T-helper 2 cell treated with Interferon-gamma antibody and Interleukin-4, amounts not matched to agents 100 ng/mL and 5 ng/mL, for 36 hours (primary cell): Measurements from ENCODE around the gene PPP6R2. TPM values are rescaled to one million over a fixed set of nuclear protein-coding genes. Genes with fewer than 3 reads are reported as not detected.
"Not testable (repeated sequence)": the region's sequence is repeated elsewhere in the genome, so short reads cannot be mapped to it uniquely, and the experiment has no call there.

Experiments
- intact Hi-C: fragments of 100-400 bp; cut with micrococcal nuclease; formaldehyde crosslinking; loops from one replicate; pipeline ENCODE4 v1.15.1; 2023
- total RNA-seq: library from RNA; stranded (reverse); gene quantifications from 2 replicates; pipeline ENCODE4 v1.2.3, GENCODE V29; 2022

The PPP6R2 gene
- total RNA-seq, 1 donor from 2014 or later: 54.9 TPM

DNA sequence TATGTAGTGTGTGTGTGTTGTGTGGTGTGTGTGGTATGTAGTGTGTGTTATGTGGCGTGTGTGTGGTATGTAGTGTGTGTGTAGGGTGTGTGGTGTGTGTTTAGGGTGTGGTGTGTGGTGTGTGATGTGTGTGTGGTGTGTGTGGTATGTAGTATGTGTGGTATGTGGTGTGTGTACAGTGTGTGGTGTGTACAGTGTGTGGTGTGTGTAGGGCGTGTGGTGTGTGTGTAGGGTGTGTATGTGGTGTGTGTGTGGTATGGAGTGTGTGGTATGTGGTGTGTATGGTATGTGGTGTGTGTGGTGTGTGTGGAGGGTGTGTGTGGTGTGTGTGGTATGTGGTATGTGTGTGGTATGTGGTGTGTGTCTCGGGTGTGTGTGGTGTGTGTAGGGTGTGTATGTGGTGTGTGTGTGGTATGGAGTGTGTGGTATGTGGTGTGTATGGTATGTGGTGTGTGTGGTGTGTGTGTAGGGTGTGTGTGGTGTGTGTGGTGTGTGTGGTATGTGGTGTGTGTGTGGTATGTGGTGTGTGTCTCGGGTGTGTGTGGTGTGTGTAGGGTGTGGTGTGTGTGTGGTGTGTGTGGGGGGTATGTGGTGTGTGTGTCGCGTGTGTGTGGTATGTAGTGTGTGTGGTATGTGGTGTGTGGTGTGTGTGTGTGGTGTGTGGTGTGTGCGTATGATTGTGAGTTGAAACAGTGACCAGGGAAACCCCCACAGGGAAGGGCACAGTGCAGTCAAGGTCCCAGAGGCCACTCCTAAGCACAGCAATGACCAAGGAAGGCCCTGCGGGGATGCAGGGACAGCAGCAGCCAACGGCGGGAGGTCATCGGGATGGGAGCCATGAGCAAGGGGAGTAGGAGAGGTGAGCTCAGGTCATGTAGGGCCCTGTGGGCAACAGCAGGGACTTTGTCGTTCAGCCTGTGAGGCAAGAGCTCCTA lies 2.9 kb upstream of the PPP6R2 start:
- intact Hi-C loops: loop anchor here (5.0 kb wide), 2 partner anchors 132 to 282 kb away; no protein-coding TSS in a partner anchor

DNA sequence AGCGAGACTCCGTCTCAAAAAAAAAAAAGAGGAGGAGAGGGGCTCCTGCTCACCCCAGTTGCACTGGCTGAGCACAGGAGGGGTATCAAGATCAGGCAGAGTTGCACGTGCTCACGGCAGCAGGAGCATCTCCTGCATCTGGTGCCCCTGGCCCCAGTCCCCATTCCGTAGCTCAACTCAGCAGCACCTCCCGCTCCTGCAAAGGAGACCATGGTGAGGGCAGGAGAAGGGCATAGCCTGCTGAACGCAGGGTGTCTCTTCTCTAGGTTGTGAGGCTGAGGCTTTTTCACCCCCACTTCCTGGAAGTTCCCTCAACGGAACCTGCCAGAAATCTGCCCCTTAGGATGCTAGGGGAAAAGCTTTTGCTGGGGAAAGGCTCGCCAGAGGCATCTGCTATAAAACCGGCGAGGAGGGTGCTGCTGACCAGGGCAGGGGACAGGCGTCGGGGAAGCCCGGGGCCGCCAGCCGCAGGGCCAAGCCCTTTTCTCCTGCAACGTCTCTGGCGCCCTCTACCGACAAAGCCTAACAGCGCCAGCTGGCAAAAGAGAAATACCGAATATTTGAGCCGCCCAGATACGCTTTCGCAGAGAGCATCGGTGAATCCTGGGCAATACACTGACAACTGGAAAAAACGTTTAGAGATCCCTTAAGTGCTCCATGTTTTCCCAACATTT lies 1.0 kb upstream of the PPP6R2 start:
- intact Hi-C loops: loop anchor here (1.0 to 5.0 kb wide), 7 partner anchors 27 to 280 kb away; partner anchors contain the start of genes HDAC10, NCAPH2 and TUBGCP6

DNA sequence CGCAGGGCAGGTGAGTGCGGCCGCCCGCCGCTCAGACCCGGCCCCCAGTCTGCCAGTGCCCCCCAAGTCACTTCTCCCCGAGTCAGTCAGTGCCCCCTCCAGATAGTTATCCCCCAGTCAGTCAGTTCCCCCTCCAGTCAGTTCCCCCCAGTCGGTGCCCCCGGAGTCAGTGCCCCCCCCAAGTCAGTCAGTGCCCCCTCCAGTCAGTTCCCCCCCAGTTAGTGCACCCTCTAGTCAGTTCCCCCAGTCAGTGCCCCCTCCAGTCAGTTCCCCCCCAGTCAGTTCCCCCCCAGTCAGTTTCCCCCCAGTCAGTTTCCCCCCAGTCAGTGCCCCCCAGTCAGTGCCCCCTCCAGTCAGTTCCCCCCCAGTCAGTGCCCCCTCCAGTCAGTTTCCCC lies 411 bp downstream of the PPP6R2 start:
- intact Hi-C loops: loop anchor here (2.0 to 5.0 kb wide), 4 partner anchors 29 to 279 kb away; partner anchors contain the start of gene TUBGCP6

DNA sequence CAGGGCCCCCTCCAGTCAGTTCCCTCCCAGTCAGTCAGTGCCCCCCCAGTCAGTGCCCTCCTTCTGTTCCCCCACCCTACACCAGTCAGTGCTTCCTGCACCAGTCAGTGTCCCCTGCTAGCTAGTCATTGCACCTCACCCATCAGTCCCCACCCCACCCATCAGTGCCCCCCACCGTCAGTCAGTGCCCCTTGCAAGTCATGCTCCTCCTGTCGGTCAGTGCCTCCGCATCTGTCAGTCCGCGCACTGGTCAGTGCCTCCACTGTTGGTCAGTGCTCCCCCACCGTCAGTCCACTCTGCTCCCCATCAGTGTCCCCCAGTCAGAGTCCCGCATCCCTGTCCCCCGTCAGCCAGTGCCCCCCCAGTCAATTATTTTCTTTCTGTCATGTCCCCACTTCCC lies 3.3 kb downstream of the PPP6R2 start:
- intact Hi-C loops: no loop called here

DNA sequence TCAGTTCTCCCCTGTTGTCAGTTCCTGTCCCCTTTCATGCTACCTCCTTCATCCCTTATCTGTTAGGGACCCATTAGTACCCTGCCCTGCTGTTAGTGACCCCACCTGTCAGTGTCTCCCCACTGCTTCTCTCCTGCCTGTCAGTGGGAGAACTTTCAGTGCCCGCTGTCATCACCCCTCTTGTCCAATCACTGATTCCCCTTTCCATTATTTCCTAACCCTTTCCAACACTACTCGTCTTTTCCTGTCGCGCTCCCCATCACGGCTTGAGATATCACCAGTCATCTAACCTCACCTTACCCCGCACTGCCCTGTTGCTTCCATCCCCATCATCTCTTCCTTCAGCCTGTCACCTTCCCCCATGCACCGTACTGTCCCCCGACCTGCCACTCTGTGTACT lies 4.0 kb downstream of the PPP6R2 start:
- intact Hi-C loops: no loop called here

DNA sequence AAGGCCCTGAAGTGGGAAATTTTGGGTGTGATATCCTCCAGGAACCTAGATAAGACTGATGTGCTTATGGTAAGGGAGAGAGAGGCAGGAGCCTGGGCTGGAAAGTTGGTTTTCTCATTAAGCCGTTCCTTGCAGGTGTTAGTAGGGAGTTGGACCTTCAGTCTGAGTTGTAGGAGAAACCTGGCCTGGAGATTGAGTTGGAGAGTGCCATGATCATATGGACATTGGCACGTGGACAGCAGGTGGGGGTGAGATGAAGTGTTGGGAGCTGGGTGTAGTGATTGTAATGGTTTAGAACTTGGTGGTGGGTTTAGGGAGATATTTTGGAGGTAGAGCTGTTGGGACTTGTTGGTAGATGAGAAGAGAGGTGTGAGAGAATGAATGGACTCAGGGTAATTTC lies 4.9 kb downstream of the PPP6R2 start:
- intact Hi-C loops: no loop called here

DNA sequence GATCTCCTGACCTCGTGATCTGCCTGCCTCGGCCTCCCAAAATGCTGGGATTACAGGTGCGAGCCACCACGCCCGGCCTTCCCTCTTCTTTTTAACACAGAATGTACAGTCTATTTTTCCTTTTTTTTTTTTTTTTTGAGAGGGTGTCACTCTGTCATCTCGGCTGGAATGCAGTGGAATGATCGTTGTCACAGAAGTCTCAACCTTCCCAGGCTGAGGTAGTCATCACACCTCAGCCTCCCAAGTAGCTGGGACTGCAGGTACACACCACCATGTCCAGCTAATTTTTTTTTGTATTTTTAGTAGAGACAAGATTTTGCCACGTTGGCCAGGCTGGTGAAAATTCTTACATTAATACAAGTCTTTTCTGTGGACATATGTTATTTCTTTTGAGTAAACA lies 13.1 kb downstream of the PPP6R2 start:
- intact Hi-C loops: no loop called here

DNA sequence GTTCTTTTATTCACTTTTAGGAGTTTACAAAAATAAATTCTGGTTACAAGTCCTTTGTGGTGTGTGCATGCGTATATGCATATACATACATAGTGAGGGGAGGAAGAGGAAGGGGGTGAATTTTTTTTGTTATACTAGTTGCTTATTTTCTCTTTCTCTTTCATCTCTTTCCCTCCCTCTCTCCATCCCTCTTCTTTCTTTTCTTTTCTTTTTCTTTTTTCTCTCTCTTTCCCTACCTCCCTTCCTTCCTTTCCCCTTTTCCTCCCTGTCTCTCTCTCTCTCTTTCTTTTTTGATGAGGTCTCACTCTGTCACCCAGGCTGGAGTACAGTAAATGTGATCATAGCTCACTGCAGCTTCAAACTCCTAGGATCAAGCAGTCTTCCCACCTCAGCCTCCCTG lies 14.1 kb downstream of the PPP6R2 start:
- intact Hi-C loops: no loop called here

DNA sequence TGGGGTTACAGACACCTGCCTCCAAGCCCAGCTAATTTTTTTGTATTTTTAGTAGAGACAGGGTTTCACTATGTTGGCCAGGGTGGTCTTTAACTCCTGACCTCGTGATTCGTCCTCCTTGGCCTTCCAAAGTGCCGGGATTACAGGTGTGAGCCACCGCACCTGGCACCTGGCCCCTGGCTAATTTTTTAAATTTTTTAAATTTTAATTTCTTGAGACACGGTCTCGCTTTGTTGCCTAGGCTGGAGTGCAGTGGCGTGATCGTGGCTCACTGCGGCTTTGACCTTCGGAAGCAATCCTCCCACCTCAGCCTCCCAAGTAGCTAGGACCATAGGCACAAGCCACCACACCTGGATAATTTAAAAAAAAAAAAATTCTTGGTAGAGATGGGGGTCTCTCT lies 14.6 kb downstream of the PPP6R2 start:
- intact Hi-C loops: no loop called here

DNA sequence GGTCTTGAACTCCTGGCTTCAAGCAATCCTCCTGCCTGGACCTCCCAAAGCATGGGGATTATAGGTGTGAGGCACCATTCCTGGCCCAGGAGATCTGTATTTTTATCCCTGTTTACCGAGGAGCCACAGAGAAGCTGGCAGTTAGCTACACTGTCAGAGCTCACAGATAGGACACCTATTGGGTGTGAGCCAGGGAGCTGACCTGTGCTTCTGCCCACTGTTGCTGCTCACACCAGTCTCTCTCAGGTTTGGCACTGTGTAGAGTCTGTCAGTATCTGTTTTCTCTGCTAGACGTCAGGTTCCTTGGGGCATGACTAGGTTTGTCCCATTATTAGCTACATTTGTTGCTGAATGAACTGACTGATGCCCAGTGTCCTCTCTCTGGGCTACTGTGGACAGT lies 17.5 kb downstream of the PPP6R2 start:
- intact Hi-C loops: no loop called here

DNA sequence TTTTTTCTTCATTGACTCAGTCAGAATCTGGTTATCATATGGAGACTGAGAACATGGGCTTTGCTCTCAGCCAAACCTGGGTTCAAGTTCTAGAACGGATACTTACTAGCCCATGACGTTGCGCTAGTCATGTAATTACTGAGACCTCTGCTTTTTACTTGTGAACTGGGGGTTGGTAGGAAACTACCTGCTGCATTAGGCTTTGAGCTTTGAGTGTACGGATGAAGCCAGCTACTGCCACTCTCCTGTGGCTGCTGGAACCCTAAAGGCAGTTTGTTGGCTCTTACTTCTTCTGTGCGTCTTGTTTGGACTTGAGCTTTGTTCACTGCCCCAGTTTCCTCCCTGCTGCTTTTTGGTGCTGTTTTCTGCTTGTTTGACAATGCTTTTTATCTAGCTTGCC lies 18.1 kb downstream of the PPP6R2 start:
- intact Hi-C loops: no loop called here

DNA sequence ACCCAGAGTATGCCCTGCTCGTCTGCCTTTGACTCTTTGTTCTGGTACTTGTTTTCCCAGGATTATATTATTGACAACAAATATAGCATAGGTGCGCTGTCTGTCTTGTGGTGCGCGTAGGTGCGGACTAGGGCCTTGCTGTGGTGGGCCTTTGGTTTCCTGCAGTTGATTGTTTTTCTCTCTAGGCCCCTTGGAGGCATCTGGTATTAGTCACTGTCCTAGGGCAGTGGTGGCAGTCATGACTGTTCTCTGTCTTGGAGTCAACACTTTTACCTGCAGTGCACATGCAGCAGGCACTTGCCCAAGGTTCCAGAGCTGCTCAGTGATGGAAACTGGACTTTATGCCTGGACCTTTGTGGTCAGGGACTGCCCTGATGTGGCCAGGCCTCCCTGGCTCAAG lies 18.6 kb downstream of the PPP6R2 start:
- intact Hi-C loops: no loop called here

DNA sequence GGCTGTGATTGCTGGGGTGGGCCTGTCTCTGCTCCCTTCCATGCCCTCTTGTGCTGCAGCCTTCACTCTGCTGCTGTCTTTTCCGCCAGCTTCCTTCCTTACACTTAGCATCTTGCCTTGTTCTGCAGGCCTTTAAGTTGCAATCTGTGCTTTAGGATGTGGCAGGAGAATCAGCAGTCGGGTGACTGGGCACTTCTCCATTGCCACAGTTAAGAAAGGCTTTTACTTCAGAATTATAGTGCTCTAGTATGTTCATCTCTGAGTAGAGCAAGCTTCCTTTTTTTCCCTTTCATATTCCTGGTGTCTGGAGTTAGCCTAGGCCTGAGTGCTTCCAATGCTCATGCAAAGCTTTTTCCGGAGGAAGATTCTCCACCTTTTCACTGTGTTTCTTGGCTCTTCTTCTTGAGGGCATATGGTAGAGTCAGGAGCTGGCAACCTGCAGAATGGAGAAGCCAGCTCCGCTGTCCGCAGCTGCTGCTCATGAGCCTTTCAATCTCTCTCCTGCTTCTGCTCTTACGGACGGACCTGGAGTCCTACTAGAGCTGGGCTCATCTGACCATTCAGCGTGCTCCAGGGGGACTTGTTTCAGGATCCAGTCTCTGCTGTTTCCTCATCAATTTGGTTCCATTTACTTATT lies 20.2 kb downstream of the PPP6R2 start:
- intact Hi-C loops: no loop called here

DNA sequence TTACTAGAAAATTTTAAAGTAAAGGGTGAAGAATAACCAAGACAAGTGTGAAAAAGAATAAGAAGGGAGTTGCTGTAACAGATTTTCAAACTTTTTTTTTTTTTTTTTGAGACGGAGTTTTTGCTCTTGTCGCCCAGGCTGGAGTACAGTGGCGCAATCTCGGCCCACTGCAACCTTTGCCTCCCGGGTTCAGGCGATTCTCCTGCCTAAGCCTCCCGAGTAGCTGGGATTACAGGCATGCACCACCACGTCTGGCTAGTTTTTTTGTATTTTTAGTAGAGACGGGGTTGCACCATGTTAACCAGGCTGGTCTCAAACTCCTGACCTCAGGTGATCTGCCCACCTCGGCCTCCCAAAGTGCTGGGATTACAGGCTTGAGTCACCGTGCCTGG lies 20.7 kb downstream of the PPP6R2 start:
- intact Hi-C loops: not testable (repeated sequence)

DNA sequence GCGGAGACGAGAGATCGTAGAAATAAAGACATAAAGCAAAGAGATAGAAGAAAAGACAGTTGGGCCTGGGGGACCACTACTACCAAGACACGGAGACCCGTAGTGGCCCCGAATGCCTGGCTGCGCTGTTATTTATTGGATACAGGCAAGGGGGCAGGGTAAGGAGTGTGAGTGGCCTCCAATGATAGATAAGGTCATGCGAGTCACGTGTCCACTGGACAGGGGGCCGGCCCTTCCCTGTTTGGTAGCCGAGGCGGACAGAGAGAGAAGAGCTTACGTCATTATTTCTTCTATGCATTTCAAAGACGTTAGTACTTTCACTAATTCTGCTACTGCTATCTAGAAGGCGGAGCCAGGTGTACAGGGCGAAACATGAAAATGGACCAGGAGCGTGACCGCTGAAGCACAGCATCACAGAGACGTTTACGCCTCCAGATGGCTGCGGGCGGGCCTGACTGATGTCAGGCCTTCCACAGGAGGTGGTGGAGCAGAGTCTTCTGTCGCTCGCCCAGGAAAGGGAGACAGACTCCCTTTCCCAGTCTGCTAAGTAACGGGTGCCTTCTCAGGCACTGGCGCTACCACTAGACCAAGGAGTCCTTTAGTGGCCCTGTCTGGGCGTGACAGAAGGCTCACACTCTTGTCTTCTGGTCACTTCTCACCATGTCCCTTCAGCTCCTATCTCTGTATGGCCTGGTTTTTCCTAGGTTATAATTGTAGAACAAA lies 24.8 kb downstream of the PPP6R2 start:
- intact Hi-C loops: no loop called here

DNA sequence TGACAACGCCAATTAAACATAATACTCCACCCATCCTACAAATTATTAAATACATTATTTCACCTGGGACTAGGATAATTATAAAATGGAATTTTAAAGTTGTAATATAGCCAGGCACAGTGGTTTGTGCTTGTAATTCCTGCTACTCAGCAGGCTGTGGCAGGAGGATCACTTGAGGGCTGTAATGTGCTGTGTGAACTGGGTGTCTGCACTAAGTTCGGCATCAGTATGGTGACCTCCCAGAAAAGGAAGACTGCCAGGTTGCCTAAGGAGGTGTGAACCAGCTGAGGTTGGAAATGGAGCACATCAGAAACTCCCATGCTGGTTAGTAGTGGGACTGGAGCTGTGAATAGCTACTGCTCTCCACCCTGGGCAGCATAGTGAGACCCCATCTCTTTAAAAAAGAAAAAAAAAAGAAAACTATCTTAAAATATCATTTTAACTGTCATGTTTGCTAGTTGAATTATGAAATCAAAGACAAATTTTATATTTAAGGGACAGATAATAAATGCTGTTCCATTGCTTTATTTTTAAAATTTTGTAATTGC lies 28.0 kb downstream of the PPP6R2 start:
- intact Hi-C loops: no loop called here

DNA sequence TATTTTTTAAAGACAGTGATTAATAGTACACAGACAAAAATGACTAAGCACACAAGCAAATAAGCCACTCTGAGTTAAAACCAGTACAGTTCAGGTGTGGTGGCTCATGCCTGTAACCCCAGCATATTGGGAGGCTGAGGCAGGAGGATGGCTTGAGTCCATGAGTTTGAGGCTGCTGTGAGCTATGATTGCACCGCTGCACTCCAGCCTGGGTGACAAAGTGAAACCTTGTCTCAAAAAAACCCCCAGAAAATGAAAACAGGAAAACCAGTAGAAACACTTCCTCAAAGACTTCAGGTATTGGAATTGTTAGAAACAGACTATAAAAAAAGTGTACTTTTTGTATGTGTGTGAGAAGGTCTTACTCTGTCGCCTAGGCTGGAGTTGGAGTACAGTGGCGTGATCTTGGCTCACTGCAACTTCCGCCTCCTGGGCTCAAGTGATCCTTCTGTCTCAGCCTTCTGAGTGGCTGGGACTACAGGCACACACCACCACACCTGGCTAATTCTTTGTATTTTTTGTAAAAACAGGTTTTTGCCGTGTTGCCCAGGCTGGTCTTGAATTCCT lies 33.0 kb downstream of the PPP6R2 start:
- intact Hi-C loops: no loop called here

DNA sequence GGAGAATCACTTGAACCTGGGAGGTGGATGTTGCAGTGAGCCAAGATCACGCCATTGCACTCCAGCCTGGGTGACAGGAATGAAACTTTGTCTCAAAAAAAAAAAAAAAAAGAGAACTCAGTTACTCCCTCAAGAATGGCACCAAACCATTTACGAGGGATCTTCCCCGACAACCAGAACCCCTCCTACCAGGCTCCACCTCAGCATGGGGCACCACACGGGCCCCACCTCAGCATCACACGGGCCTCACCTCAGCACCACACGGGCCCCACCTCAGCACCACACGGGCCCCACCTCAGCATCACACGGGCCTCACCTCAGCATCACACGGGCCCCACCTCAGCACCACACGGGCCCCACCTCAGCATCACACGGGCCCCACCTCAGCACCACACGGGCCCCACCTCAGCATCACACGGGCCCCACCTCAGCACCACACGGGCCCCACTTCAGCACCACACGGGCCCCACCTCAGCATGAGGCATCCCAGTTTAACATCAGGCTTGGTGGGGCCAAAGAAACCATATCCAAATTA lies 38.0 kb downstream of the PPP6R2 start:
- intact Hi-C loops: not testable (repeated sequence)

DNA sequence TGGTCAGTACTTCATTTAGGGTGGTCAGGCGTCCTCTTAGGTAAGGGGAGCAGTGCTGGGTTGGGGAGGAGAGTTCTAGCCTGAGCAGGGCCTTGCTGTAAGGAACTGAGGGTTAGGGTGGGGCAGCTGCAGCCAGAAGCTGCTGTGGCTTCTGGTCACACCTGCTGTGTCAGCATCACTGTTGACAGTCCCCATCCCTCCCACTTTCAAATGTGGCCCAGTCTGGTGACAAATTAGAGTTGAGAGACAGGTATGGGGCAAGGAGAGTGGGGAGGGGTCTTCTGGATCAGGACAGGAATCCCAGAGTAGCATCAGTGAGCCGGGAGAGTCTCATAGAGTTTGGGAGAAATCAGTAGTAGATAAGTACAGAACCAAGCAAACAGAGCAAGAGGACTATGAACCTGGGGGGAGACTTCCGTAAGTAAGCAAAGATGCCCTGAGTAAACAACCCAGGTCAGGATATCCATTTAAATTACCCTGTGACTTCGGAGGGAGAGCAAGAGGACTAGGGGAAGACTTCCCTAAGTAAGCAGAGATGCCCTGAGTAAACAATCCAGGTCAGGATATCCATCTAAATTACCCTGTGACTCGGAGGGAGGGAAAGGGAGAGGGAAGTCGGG lies 53.7 kb downstream of the PPP6R2 start:
- intact Hi-C loops: no loop called here
